Activated CD4-positive, CD25-positive, alpha-beta regulatory T cell treated with anti-CD3 and anti-CD28 coated beads, Interleukin-2, amount 50 U/mL, for 72 hours (primary cell): Measurements from ENCODE around the gene CDKN2AIPNL.

Experiments
- DNase-seq: peaks from one replicate; pipeline ENCODE4 v3.0.0; 2021

Gene CDKN2AIPNL, protein sequence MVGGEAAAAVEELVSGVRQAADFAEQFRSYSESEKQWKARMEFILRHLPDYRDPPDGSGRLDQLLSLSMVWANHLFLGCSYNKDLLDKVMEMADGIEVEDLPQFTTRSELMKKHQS

DNA sequence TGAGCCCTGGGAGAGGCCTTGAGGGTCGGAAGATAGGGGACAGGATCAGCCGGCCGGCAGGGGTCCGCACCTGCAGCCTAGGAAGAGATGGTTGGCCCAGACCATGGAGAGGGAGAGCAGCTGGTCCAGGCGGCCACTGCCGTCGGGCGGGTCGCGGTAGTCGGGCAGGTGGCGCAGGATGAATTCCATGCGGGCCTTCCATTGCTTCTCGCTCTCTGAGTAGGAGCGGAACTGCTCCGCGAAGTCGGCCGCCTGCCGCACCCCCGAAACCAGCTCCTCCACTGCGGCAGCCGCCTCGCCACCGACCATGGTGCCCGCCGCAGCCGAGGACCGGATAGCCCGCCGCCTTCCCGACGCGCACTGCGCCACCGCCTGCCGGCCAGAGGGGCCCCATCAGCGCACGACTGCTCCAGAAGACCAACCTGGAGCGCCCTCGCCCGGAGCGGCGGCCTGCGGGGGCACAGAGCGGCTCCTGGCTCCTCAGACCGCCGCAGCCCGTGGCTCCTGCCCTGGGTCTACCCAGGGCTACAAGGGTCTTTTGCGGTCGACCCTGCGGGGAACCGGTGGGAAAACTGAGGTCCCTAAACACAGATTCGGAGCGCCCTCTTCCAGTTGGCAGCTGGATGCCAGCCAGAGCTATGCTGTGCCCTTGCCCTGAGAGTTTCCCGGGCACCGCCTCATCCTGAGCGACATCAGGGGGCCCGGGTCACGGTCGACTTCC, at the start of gene CDKN2AIPNL:
CDKN2AIPNL (minus strand) TSS at position 336 of the 721 bp plus-strand sequence; CDS start at position 309, 27 bp downstream.
- peak; percentile 88 for DNase-seq

DNA sequence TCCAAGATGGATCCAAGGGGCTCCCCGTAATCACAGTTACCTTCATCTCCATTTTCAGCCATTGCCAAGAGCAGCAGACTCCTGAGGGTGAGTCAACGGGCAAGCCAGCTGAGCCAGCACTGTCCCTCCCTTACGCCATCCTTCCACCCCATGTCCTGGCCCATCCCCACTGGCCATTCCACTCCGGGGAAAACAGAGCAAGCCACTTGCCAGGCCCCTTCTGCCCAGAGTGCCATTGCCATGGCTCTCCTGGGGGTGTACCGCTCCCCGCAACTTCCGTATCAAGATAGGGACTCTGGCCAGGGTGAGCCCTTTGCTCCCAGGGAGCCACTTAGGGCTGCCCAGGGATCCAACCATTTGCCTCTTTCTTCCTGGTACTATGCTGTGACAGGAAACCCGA, 48.9 kb upstream of the CDKN2AIPNL start:
- no peak for DNase-seq

DNA sequence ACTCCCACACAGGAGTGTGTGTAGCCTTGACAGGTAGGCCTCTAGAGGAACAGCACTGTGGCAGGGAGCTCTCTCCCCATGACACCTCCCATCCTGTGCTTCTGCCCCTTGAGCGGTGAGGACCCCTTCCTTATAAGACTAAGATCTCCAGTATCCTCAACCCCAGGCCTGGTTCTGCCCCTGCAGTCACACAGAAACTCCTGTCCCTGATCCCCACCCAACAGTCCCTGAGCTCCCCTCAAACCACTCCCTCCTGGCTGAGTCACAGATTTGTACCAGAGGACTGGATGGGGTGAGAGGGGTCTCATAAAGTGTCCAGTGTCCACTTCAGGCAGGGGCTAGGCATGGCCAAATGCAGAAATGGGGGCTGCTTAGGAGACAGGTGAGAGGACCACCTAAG, 47.8 kb upstream of the CDKN2AIPNL start:
- DNase-seq, result no peak

DNA sequence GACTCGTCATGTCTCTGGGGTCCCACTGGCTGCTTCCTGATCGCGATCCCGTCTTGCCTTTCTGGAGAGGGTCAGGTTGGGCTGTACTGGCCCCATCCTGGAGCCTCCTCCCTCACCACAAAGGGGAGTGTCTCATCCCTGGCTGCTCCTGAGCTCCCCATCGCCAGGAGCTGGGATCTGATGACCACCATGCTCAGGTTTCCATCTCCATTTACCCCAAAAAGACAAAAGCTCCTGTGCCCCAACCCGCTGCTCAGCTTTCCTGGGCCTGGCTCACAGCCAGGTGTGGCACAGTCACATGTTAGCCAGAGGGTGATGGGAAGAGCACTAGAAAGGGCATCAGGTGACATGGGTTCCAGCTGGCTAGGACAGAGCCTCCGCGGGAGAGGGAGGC, 47.3 kb upstream of the CDKN2AIPNL start:
- no peak for DNase-seq

DNA sequence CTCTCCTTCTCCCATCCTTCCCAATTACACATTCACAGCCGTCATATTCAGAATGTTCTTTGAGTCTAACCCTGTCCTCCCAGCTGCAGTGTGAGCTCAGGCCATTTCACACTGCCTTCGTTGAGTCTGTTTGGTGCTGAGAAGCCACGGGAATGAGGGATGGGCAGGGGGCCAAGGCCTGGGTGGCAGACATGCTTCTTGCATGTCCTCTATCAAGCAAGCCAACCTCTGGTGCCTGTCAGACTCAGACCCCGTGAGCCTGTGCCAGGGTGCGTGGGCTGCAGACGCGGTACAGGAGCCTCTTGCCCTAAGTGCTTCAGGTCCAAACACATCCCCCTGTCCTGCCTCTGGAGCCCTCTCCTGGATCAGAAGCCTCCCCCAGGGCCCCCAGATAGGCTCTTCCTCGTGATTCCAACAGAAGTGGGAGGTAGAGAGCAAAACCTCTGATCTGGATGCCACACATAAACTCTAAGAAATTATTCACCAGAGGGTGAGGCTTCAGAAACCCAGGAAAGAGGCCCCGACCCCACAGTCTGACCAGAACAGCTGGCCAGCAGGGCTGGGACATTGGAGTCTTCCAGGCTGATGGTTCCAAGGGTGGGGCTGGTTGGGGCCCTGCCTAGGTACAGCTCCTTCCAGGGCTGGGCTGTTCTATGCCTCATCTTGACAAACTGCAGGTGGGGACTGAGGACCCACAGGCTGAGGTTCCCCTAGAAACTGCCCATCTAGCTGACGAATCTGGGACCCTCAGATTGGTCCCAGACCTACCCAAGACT, 46.7 kb upstream of the CDKN2AIPNL start:
- DNase-seq, result no peak

DNA sequence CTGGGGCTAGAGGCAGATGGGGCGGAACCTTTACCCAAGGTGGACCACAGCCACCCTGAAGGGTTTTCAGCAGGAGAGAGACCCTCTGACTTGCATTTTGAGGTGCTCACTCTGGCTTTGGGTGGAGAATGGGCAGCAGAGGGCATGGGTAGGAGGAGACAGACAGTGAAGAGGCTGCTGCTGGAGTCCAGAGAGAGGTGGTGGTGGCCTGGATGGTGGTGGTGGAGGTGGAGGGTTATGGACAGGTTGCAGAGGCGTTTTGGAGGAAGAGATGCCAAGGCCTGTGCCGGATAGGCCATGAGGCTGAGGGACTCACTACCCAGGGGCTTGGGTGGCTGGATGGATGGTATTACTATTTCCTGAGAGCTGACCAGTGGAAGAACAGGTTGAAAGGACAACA, 46.1 kb upstream of the CDKN2AIPNL start:
- DNase-seq, result no peak

DNA sequence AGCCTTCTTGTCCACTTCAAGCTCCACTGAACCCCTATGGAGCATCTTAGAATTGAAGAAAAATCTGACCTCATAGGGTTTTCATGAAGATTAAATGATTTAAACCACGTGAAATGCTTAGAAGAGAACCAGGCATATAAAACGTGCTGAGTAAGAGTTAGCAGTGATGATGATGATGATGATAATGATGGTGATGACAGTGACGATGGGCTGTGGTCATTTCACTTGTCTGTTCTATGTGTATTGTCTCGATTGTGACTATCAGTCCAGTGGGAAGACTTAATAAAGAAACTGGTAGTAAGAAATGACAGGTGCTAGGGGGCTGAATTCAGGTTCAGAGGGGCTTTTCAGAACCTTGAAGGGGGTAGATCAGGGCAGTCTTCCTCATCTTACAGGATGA, 45.1 kb upstream of the CDKN2AIPNL start:
- DNase-seq, result no peak

DNA sequence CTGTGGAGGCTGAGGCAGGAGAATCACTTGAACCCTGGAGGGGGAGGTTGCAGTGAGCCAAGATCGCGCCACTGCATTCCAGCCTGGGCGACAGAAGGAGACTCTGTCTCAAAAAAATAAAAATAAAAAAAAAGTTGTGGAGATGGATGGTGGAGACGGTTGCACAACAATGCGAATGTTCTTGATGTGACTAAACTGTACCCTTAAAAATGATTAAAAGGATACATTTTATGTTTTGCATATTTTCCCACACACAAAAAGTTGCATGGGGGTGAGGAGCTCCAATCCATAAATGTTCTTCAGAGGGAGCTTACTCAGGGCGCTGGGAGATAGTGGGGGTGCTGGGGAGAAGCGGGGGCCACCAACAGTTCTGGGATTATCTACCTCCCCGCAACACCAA, 43.8 kb upstream of the CDKN2AIPNL start:
- no peak for DNase-seq

DNA sequence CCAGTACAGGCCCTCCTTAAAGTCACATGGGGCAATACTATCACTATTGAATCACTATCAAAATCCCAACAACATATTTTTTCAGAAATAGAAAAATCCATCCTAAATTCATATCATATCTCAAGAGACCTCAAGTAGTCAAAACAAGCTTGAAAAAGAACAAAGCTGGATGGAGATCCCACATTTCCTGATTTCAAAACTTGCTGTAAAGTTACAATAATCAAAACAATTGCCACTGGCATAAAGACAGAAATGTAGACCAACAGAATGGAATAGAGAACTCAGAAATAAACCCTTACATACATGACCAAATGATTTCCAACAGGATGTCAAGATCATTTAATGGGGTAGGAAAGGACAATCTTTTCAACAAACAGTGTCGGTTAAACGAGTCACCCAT, 41.3 kb upstream of the CDKN2AIPNL start:
- no peak for DNase-seq

DNA sequence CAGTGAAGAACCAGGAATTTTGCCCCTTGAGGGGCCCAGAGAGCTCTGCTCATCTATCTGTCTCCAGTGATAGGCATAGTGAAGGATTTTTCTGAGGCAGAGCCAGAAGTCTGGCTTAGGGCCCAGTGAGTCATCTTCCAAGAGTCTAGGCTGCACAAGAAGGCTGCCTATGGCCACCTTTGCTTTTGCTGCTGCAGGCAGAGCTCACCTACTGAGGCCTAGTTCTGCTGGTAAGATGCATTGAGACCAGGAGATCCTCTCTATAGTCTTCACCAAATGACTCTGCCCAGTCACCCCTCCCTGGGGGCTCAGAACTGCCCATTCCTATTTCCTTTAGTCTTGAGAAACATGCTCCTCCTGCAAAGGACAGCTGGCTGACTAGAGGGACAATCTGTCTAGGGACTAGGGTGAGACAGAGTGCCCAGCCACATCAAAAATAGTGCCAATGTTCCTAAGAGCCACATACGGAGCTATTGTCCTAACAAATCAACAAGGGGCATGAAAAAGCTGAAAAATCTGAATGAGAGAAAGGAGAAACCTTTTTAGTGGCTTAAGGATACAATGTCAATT, 40.3 kb upstream of the CDKN2AIPNL start:
- DNase-seq, result no peak

DNA sequence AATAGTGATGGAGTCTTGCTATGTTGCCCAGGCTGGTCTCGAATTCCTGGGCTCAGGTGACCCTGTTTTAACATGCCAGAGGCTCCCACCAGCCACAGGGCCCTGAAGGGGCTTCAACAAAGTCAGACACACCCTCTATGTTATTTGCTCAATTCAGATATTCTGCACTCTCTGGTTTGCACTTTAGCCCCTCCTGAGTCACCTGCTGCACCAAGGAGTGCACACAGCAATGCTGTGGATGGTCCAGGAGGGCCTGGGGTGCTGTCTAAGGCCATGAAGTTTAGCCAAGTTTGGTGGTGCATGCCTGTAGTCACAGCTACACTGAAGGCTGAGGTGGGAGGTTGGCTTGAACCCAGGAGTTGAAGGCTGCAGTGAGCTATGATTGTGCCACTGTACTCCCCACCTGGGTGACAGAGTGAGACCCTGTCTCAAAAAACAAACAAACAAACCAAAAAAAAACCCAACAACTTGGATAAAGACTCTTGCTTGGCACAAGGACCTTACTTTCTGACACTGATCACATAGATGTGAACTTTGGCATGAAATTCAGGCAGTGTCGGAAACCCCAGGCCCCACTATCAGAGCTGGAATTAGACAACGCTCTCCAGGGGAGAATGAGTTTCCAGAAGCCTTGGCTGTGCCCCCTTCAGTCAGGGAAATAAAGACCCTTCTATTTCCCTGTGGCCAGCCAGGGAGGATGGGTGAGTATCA, 39.7 kb upstream of the CDKN2AIPNL start:
- no peak for DNase-seq

DNA sequence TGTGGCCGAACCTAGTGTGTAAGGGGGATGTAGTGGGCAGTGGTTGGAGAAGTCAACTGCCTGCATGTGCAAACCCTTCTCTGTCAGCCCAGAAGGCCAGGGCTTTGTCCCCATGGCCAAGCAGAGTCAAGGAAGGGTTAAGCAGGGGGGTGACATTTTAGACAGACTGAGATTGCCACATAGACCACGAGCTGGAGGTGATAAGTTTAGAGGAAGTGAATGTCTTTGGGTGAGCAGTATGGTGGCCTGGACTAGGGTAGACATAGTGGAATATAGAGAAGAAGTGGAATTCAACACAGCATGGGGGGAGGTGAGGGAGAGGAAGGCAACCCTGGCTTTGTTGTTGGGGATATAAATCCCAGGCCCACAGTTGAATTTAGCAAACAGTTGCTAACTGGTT, 38.7 kb upstream of the CDKN2AIPNL start:
- DNase-seq, result no peak

DNA sequence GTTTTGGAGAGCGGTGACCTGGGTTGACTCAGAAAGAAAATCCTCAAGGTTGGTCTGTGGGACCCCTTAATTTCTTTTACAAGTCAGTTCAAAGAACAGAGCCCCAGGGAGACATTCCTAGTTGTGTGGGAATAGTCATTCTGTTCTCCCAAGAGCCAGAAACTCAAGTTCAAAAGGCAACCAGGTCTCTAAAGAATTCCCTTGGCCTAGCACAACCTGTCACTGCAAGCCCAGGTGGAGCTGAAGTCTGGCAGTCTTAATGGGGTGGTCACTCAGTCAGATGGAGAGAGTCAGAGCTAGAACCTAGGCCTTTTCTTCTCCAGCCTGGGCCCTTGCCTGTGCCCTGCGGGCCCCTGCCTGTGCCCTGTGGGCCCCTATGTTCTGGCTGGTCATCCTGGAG, 37.5 kb upstream of the CDKN2AIPNL start:
- DNase-seq, result no peak

DNA sequence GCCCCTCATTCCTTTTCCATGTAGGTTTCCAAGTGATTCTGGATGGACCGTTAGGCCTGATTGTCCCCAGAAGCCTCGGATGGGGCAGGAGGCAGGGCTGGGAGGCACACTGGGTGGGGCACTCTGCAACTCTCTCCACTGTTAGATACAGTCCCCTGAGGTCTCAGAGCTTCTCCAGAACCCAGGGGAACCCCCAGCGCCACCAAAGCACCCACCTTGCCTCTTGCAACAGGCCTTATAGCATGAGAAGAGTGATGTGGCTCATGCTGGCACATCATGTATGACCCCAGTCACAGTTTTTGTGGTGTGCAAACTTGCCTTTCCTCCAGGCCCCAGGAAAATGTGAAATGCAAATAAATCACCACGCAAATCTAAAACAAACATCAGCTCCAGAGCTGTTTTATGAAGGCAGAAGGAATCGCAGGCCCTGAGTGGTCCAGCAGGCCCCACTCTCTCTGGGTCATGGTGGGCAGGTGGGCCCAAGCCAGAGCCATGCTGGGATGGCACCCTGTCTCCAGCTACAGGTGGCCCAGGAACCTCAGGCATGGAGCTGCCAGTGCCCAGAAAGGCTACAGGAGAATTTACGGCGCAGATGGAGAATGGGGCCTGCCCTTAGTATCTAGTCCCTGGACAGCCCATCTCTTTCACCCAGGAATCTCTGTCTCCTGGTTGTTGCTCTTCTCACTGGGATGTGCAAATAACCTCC, 36.3 kb upstream of the CDKN2AIPNL start:
- no peak for DNase-seq

DNA sequence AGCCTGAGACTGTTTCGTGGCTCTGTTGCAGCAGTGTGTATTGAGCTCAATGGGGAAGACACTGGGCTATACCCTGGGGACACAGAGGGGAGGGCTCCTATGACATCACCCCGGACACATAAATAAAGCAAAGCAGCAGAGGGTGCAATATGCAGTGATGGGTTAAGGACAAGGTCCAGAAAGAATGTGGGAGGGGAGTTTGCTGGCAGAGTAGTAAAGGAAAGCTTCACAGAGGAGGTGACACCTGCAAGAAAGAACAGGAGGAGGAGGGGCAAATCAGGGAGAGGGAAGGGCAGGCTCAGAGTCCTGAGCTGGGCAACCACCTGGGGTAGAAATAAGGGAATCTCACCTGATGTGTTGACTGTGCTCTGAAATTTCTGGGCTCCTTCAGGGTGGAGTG, 35.3 kb upstream of the CDKN2AIPNL start:
- DNase-seq, result no peak

DNA sequence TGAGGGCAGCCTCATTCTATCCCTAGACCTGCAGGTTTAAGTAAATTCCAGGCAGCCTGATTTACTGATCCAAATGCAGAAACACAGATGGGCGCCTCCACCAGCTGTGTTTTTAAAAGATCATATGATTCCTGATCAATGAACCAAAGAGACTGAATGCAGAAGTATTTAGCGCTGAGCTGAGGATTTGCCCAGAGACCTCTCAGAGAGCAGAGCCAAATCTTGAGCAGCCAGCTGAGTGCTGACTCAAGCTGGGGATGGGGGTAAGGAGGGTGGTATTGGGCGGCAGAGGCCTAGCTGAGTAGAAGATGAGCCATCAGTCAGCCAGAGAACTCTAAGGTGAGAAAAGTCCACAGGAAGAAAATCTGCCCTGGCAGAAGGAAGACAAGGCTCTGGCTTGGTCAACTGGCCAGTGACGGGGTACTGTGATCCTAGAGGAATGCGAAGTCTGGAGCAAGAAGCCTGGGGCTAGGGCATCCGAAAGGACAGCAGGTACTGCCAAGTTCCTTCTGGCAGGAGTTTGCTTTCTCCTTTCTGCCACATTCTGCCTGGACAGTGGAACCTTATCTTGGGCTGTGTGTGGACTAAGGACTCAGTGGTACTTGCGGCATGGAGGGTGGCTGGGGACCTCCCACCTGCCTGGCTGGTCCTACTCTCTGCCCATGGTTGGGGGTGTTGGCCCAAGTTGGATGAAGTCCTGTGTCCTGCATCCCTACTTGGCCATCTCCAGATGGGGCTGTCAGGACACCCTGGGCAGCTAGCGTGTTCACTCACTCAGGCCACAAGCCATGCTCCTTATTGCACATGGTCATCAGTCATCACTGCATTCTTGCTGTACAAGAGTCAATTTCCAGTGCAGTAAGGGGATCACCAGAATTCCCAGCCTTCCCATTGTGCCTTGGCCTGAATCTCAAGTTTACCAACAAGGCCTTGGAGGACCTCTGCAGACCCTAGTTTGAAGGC, 34.5 kb upstream of the CDKN2AIPNL start:
- no peak for DNase-seq

DNA sequence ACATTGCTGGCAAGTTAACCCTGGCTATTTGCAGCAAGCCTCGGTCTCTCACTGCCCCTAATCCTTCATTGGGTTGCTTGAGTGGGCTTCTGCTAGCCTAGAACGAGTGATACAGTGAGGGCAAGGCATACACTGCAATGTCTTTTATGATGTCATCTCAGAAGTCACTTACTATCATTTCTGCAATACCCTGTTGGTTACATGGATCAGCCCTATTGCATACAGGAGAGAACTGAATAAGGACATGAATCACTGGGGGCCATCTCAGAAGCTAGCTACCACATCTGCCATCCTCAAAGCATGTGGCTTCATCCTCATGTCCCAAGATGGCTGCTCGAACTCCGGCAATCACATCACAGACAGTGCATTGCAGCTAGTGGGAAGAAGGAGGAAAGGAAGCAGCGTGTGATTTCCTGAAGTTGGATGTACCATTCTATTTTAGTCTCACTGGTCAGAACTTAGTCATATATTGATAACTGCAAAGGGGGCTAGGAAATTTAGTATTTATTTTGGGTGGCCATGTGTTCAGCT, 33.3 kb upstream of the CDKN2AIPNL start:
- no peak for DNase-seq

DNA sequence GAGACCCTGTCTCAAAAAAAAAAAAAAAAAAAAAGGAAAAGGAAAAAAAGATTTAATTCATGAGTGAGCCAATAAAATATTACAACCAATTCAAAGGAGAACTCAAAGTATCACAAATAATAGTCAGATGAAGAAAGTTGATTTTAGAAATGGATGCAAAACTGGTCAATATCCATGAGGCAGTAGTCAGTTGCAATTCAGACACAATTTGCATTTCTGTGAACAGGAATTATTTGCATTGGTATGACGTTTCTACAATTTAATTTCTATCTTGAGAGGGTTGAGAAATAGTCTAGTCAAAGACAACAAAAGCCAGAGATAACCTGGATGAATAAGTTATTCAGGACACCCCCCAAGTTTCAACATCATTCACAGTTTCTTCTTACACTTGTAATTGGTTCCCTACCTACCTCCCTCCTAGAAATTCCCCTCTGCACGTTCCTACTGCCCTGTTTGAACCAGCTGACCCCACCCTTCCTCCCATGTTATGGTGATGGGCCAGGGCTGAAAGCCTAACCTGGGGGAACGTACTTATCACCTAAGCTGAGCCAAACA, 28.6 kb upstream of the CDKN2AIPNL start:
- no peak for DNase-seq

DNA sequence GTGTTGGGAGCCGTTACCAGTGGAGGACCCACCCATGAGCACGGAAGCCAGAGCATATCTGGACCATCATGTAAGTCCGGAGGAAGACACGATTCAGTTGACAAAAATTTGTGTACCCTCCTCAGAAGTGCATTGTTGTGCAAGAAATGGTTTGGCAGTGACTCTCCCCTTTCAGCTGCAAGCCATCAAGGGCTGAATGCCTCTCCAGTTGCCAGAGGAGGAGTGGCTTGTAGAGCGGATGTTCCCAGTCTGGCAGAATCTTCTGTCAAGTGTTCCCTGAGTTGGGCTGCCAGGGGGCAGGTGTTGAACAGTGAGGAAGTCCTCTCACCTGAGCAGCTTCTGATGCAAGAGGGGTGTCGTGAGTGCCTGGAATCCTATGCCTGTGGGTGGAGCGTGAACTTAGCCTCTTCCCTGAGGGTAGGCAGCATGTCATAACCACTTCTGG, 27.6 kb upstream of the CDKN2AIPNL start:
- no peak for DNase-seq

DNA sequence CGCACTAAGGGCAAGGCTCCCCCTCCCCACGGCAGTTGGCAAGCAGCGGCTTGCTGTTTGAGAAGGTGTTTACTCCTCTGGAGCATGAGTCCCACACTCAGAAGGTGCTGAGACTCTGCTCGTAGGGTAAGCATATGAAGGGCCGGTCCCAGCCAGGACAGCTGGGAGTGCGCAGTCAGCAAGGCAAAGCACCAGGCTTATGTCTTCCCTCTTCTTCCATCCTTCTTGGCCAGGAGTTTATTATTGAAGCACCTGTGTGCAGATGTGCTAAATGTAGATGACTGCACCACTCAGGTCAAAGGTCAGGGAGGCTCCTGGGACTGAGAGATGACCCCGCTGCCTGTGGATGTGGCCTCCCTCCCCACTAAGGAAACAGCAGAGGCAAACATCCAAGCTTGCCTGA, 27.0 kb upstream of the CDKN2AIPNL start:
- DNase-seq, result no peak
